ENCODE results near the gene NMUR2. TPM values are rescaled to one million over a fixed set of nuclear protein-coding genes. Genes with fewer than 3 reads are reported as not detected.

The NMUR2 gene
- total and polyA plus RNA-seq, 12 donors, result 0.03 TPM; not detected in 11

DNA sequence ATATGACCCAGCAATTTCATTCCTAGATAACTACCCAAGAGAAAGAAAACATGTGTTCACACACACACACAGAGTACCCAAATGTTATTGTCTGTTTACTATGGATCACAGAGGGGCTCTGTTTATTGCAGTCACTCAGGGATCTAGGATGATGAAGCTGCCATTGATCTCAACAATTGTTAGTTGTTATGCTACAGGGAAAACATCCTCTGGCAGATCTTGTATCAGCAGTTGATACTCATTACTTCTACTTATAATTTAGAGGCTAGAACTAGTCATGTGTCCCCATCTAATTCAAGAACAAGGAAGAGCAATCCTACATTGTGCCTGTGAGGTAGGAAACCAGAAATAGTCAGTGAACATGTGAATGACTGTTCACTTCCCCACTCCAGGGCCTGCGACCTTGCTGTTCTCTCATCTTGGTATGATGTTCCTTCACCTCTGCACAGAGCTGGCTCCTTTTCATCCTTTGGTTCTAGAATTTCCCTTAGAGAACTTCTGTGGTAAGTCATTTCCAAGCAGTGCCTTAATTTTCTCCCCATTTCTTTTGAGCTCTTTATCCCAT lies 30.3 kb downstream of the NMUR2 start:
- Histone ChIP-seq H3K27ac (no peak overlapping the region), H3K4me3 (no peak overlapping the region), H3K9me3 (replicated peaks in 1 of 3) (no peaks in the 10 kb centered on the region), H3K4me1 (replicated peaks in 1 of 2) (no peaks in the 10 kb centered on the region), H3K36me3 (replicated peaks in 1 of 2) (no peaks in the 10 kb centered on the region), H3K27me3 (no peaks in the 10 kb centered on the region)
- TF ChIP-seq POLR2A (IDR thresholded peaks at IDR 0.05), result no peak
- TF ChIP-seq, protein P1, sequence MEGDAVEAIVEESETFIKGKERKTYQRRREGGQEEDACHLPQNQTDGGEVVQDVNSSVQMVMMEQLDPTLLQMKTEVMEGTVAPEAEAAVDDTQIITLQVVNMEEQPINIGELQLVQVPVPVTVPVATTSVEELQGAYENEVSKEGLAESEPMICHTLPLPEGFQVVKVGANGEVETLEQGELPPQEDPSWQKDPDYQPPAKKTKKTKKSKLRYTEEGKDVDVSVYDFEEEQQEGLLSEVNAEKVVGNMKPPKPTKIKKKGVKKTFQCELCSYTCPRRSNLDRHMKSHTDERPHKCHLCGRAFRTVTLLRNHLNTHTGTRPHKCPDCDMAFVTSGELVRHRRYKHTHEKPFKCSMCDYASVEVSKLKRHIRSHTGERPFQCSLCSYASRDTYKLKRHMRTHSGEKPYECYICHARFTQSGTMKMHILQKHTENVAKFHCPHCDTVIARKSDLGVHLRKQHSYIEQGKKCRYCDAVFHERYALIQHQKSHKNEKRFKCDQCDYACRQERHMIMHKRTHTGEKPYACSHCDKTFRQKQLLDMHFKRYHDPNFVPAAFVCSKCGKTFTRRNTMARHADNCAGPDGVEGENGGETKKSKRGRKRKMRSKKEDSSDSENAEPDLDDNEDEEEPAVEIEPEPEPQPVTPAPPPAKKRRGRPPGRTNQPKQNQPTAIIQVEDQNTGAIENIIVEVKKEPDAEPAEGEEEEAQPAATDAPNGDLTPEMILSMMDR (IDR thresholded peaks at IDR 0.05), result no peak
- intact Hi-C loops (cut with DNase I), result no loop called here
- WGBS, 4 donors, result 67 to 81% (median 72%) methylated on average over 1 of the region's 1 CpG
- no peak for DNase-seq

DNA sequence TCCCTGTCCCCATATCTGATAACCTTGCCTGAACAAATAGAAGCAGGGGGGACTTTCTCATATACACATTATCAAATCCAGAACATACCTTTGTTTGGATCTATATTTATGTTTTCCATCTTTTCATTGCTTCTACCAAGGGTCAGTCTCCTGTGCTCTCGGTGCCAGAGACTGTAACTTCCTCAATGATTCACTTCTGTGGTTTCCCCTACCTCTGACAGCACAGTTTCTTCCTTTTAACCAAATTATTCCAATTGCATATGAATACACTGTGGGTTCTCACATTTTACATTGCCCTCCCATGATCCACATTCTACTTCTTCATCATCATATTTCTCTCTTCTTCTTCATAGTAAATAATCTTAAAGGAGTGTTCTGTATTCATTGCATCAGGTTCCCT lies 32.2 kb downstream of the NMUR2 start:
- no peaks in the 10 kb centered on the region for H3K27me3 ChIP-seq
- 56 to 72% (median 61%) methylated on average over 1 of the region's 1 CpG for WGBS, 4 donors
- DNase-seq, result no peak
- TF ChIP-seq, protein P1 (IDR thresholded peaks at IDR 0.05), result no peak
- TF ChIP-seq POLR2A (IDR thresholded peaks at IDR 0.05), result no peak
- no peaks in the 10 kb centered on the region for H3K36me3 ChIP-seq (replicated peaks in 1 of 2)
- no peaks in the 10 kb centered on the region for H3K4me1 ChIP-seq (replicated peaks in 1 of 2)
- intact Hi-C loops (cut with DNase I), result no loop called here
- H3K27ac ChIP-seq, result no peak overlapping the region
- no peak overlapping the region for H3K4me3 ChIP-seq
- no peaks in the 10 kb centered on the region for H3K9me3 ChIP-seq (replicated peaks in 1 of 3)

DNA sequence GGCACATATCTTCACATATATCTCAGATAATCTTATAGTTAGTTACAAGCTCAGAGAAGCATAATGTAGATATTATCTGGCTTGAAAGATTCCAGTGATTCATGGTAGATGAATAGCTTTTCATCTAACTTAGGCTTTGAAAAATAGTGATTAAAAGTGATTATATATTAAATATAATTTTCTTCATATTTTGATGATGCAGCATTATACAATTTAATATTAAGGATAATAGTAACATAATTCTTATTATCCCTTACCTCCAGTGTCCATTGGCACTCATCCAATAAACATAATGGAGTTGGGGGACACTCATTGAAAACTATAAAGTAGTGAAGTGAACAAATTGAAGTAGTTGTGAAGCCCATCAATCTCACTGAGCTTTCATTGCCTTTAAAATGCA lies 35.8 kb downstream of the NMUR2 start:
- Histone ChIP-seq H3K9me3 (replicated peaks in 1 of 3) (no peaks in the 10 kb centered on the region), H3K4me1 (replicated peaks in 1 of 2) (no peaks in the 10 kb centered on the region), H3K27ac (no peak overlapping the region), H3K27me3 (no peaks in the 10 kb centered on the region), H3K36me3 (replicated peaks in 1 of 2) (no peaks in the 10 kb centered on the region), H3K4me3 (no peak overlapping the region)
- no peak for DNase-seq
- TF ChIP-seq, protein P1 (IDR thresholded peaks at IDR 0.05), result no peak
- no peak for TF ChIP-seq POLR2A (IDR thresholded peaks at IDR 0.05)
- intact Hi-C loops (cut with DNase I), result no loop called here

DNA sequence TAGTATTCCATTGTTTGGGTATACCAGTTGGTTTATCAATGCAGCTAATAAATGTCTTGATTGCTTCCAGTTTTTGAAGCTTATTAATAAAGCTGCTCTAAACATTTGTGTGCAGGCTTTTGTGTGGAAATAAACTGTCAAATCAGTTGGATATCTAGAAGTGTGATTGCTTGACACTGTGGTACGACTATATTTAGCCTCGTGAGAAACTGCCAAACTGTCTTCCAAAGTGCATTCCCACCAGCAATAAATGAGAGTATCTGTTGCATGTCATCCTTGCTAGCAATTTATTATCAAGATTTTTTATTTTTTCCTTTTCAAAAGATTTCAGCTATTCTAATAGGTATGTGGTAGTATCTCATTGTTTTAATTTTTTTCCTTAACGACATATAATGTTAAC lies 37.5 kb downstream of the NMUR2 start:
- intact Hi-C loops (cut with DNase I), result no loop called here
- DNase-seq, result no peak
- Histone ChIP-seq H3K36me3 (replicated peaks in 1 of 2) (no peaks in the 10 kb centered on the region), H3K4me1 (replicated peaks in 1 of 2) (no peaks in the 10 kb centered on the region), H3K27ac (no peak overlapping the region), H3K9me3 (replicated peaks in 1 of 3) (no peaks in the 10 kb centered on the region), H3K27me3 (no peaks in the 10 kb centered on the region), H3K4me3 (no peak overlapping the region)
- WGBS, 4 donors, result 71 to 79% (median 76%) methylated on average over 3 of the region's 3 CpGs
- TF ChIP-seq, protein P1 (IDR thresholded peaks at IDR 0.05), result no peak
- TF ChIP-seq POLR2A (IDR thresholded peaks at IDR 0.05), result no peak

Data from adrenal gland (tissue), 12 donors.